Activated CD4-positive, CD25-positive, alpha-beta regulatory T cell treated with anti-CD3 and anti-CD28 coated beads, Interleukin-2, amount 50 U/mL, for 16 hours (primary cell): Measurements from ENCODE around the gene SGSH.
"Not testable (repeated sequence)": the region's sequence is repeated elsewhere in the genome, so short reads cannot be mapped to it uniquely, and the experiment has no call there.

ENCODE experiments used
- DNase-seq: peaks from one replicate; pipeline ENCODE4 v3.0.0-alpha.2; 2020; ENCODE audit warnings: low read depth, low spot score

SGSH gene

DNA sequence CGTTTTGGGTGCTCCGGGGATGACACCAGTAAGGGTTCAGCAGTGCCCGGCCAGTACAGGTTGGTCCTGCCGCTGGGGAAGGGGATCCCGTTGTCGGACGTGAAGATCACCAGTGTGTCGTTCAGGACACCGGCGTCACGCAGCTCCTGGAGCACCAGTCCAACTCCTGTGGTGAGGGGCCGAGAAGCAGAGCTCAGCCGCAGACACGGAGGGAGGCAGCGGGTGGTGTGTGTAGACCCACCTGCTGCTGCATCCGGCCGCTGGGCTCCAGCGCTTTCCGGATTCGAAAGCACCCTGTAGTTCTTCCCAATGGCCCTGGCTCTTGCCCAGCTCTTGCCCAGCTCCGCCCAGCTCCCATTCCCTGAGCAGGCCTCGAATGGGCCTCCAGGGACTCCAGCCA is 8.0 kb downstream of the SGSH start:
- DNase-seq, result no peak

DNA sequence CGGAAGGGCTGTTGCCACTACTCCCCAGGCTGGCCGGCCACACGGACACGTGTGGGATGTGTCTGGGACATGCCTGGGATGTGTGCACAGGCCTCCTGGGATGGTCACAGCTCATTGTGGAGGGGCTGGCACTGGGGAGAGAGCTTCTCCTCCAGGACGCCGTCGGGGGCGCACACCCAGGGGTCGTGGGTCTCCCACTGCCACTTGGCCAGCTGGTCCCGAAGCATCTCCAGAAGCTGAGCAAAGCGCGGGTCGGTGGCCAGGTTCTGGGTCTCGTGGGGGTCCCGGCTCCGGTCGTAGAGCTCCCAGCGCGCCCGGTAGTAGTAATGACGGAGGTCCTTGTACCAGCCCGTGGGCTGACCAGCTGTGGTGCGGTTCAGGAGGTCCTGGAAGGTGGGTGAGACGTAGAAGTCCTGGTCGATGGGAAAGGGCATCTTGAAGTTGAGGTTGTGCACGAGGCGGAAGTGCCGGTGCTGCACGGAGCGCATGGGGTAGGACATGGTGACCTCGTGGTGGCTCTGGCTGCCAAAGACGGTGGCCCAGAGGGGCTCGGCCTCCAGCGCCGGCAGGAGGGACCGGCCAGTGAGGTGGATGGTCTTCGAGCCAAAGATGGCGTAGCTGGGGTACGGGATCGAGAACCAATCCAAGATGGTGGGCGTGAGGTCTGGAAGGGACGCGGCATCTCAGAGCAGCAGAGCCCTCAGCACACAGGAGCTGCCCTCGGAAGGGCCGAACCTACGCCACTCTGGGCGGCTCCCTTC is 9.6 kb downstream of the SGSH start:
- no peak for DNase-seq

DNA sequence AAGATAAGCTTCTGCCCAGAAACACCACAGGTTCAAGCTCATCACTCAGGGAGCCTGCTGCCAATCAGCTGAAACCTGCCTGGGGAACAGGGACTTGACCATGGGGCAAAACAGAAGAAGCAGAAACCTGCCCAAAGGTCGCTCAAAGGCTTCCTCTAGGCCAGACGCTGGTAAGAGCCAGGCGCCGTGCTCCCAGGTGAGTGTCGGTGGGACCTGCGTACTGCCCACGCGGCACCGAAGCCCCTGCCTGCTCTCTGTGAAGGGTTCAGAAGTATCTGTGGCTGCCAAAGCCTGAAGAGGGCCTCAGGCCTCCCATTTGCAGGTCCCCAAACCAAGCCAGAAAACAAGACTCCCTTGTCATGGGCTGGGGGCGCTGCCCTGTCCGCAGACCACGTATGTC is 10.4 kb downstream of the SGSH start:
- no peak for DNase-seq

DNA sequence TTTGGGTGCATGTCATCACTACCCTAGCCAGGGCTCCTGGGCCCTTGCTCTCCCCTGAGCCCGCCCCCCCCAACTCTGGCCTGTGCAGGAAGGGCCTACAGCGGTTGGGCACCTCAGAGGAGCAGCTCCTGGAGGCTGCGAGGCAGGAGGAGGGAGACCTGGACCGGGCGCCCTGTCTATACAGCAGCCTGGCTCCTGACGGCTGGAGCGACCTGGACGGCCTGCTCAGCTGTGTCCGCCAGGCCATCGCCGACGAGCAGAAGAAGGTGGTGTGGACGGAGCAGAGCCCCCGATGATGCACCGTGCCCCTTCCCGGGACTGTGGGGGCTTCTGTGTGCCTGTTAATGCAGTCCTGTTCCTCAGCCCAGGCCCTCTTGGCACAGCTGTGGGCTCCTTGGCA is 12.1 kb downstream of the SGSH start:
- DNase-seq, result no peak

DNA sequence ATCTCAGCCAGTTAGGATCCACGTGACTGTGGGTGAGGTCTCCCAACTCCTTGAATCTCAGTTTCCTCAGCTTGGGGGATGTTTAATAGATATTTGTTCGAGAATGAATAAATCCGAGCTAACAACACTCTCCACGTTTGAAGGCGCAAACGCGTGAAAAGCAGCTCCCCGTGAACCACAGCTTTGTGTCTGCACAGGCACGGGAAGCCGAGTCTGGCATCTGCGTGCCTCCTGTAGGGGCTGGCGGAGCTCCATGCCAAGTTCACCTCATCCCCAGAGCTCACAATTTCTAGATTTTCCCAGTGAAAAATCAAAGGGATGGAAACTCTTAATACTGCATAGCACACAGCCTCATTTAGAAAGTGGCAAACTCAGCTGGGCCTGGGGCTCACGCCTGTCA is 14.3 kb downstream of the SGSH start:
- DNase-seq, result no peak

DNA sequence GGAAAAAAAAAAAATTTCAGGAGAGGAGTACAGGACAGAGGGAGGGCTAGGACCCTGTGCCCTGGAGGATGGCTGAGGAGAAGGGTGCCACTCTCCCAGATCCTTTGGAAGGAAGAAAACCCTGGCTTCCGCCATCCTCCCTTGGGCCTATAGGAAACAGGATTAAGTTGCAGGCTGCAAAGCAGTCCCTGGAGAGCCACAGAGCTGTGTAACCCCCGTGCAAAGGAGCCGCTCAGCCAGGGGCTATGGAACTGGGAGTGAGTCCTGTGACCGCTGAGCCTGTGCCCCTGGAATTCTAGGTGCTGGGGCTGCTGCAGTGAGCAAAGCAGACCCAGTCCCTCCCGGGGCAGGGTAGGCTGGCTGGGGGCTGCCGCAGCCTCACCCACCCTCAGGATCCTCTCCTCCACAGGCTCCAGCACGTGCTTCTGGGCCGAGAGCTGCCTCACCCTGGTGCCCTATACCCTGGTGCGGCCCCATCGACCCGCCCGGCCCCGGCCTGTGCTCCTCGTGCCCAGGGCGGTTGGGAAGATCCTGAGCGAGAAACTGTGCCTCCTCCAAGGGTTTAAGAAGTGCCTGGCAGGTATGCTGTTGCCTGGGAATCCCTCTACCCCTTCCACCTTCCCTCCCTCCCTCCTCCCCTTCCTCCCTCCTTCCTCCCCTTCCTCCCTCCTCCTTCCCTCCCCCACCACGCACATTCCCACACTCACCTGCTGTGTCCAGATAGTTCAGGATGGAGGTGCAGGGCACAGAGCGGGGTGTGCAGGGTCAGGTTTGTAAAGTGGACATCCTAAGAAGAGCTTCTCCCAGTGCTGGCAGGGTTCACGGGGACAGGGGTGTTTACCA is 15.3 kb downstream of the SGSH start:
- no peak for DNase-seq

DNA sequence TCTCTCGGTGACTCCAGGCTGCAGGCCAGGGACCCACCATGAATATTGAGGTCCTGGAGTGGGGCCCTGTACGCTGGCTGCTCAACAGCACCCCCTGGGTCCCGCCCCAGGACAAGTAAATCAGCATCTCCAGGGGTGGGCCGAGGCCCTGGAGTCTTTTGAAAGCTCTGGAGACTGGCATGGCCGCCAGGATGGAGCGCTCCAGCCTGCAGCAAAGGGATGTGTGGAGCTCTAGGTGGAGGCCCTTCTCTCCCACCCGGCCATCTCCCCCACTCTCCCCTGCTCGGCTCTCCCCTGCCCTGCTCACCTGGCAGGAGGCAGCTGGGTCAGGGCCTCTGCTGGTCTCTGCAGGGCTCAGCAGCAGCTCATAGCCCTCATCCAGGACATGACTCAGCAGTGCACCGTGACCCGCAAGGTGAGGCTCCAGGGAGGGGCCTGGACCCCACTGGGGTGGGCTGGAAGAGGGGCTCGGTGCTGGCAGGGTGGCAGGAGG is 16.6 kb downstream of the SGSH start:
- no peak for DNase-seq

DNA sequence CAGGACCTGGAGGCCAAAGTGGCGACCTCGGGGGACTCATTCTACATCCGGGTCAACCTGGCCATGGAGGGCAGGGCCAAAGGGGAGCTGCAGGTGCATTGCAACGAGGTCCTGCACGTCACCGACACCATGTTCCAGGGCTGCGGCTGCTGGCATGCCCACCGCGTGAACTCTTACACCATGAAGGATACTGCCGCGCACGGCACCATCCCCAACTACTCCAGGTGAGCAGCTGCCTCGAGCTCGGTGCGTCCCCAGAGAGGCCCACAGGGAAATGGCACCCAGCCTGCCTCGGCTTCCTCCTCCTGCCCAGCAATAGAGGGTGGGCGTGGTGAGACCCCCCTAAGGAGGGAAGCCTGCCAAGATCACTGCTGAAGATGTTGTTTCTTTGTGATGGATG is 17.9 kb downstream of the SGSH start:
- no peak for DNase-seq

DNA sequence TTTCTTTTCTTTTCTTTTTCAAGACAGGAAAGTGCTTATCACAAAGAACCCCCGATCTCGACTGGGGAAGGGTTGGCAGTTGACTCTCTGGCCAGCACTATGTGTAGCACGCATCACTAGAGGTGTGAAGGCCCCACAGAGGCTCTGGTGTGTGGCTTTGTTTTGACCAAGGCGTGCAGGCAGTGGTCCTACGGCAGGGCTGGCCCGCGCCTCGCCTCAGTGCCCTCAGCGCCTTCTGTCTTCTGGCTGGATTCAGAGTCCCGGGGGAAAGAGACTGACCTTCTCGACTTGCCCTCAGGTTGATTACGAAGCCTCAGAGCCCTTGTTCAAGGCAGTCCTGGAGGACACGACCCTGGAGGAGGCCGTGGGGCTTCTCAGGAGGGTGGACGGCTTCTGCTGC is 18.7 kb downstream of the SGSH start:
- DNase-seq, result no peak

DNA sequence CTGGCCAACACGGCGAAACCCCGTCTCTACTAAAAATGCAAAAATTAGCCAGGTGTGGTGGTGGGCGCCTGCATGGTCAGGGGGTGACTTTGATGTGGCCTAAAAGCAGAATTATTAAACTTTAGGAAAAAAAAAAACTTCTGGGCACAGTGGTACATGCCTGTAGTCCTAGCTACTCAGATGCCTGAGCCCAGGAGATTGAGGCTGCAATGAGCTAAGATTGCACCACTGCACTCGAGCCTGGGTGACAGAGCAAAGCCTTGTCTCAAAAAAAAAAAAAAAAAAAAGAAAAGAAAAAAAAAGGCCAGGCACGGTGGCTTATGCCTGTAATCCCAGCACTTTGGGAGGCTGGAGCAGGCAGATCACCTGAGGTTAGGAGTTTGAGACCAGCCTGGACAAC is 20.8 kb downstream of the SGSH start:
- DNase-seq, result not testable (repeated sequence)

DNA sequence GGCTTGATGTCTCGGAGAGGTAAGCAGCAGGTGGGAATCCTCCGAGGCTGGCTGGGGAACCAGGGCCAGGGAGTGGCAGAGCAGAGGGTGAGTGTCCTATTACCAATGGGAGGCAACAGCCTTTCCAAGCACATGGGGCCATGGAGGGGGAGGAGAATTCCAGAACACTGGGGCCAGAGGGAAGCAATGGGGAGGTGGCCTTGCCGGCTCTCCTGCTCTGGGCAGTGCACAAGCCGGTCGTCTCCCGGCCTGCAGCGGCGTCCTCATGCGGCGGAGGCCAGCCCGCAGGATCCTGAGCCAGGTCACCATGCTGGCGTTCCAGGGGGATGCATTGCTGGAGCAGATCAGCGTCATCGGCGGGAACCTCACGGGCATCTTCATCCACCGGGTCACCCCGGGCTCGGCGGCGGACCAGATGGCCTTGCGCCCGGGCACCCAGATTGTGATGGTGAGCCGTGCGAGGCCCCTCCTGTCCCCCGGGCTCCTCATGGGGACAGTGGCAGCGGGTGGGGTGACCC is 21.9 kb downstream of the SGSH start:
- no peak for DNase-seq

DNA sequence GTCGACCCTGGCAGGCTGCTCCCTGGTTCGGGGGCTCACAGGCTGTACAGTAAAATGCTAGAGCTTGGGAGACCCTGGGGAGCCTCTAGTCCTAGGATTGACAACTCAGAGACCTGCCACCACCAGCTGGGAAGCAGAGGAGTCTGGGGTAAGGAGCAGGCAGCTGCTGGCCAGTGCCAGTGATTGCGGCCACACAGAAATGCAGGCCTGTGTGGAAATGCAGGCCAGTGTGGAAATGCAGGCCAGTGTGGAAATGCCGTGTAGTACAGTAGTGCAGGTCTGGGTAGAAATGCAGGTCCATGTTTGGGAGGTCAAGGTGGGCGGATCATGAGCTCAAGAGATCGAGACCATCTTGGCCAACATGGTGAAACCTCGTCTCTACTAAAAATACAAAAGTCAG is 23.5 kb downstream of the SGSH start:
- no peak for DNase-seq

DNA sequence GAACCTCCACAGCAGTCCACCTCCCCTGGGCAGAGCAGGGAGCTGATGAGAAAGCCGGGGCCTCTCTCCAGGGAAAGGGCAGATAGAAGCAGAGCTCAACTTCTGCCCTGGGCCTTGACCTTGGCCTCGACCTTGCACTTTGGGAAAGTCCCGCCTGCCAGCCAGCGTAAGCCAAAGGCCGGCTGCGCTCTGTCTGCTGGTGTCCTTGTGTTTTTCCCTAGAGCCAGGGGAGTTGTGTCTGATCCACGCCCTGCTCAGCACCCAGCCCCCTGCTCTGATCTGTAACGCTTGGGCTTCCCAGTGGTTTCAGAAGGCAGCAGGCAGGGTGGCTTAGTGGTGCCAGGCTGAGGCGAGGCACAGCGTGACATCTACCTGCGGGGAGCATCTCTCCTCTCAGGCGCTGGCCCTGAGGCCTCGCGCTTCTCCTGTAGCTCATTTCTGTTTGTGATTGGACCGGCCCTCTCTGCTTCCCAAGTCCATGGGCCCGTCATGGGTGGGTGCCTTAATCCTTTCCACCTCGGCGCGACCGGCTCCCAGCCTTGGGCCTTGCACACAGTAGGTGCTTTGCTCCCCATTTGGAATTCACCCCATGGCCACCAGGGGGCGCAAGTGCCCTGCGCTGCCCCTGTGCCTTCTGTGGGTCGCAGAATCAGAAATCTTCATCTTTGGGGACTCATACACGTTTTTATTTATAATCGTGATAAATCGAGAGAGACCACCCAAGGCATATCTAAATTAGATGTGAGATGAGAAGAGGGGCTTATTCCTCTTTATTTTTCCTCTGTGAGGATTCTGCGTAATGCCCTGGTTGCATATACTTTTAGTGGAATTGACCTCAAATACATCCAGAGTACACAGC is 24.2 kb downstream of the SGSH start:
- peak; percentile 39 for DNase-seq

DNA sequence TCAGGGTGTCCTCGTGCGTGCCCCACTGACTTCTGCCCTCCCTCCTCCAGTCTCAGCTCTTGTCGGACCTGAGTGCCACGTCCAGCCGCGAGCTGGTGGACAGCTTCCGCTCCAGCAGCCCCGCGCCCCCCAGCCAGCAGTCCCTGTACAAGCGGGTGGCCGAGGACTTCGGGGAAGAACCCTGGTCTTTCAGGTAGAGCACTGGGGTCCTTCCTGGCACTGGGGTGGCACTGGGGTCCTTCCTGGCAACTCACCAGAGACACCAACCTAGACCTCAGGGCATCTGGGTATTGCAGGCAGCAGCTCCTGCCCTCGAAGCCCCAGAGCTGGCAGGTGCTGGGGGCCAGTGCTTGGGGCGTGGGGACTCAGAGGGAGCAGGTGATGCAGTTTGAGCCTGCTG is 25.0 kb downstream of the SGSH start:
- DNase-seq, result no peak

DNA sequence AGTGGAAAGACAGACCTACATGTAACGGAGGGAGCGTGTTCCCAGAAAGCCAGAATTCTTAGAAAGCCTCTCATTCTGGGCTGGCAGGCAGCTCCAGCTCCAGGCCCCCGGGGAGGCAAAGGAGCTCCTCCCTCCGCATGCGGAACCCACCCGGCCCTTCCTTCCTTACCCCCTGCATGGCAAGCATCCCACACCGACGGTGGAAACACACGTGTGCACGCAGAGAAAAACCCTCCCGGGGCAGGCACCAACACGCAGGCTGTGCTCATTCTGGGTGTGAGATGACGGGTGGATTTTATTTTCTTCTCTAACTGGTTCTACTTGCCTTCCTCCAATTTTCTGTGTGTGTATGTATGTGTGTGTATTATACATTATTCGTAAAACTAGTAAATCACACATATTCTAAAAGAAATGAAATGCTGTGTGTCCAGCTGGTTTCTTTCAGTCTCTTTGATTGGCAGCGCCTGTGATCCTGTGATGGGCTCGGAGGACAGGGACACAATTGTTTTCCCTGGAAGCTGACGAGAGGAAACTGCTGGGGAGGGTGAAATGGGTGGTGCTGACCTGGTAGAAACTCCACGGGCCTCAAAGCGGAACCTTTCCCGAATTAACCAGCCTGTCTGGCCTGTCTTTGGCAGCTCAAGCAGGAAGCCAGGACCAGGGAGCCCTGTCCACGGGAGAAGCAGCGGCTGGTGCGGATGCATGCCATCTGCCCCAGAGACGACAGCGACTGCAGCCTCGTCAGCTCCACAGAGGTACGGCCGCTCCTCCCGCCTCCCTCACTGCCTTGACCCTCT is 28.1 kb downstream of the SGSH start:
- no peak for DNase-seq

DNA sequence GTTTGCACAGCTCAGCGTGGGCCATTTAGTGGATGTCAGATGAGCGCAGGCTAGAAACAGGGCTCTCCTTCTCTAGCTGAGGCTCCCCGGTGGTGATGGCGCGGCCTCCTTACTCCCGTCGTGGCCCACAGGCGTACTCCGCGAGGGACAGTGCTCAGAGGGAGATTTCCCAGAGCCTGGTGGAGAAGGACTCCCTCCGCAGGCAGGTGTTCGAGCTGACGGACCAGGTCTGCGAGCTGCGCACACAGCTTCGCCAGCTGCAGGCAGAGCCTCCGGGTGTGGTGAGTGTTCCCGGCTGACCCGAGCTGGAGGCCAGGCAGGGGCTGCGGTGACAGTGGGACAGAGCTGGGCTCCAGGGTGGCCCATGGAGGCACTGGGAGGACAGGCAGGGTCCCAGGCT is 28.9 kb downstream of the SGSH start:
- DNase-seq, result no peak

DNA sequence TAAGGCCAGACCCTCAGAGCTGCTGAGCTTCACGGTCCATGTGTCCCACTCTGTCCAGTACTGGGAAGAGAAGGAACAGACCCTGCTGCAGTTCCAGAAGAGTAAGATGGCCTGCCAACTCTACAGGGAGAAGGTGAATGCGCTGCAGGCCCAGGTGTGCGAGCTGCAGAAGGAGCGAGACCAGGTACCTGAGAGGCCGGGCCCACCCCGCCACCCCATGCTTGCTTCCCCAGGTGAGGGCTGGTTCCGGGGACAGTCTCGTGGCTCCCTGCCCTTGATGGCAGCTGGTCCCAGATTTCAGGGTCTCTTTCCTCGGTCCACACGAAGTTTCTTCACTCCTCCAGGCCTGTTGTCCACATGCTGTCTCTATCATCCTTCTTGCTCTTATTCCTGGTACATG is 29.4 kb downstream of the SGSH start:
- DNase-seq, result no peak

DNA sequence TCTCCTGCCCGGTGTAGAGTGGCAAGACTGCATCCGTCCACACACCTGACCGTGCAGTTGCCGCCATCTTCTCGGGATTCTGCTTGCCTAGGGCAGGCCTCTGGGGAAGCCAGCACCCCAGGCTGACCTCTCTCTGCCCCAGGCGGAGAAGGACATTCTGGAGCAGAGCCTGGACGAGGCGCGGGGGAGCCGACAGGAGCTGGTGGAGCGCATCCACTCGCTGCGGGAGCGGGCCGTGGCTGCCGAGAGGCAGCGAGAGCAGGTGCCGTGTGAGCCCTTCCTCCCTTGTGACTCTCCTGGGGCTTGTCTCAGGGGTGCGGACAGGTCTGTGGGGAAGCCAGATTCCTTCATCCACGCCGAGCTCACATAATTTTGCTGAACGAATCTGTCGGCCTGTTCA is 30.5 kb downstream of the SGSH start:
- DNase-seq, result no peak

DNA sequence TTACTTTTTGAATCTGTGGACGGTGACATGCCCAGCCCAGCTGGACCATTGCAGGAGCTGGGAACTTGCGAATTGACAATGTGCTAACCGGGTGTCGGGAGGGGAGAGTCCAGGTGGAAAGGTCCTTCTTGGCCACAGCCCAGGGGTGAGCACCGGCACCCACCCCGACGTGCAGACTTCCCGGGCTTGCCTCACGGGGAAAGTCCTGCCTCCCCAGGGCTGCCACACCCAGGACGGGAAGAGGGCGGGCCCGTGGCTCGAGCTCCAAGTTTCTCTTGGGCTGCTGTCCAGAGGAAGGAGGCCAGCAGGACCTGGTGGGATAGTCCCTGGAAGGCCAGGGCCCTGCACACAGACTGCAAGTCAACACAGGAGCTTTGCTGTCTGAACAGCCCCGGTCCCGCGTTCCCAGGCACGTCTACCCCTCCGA is 32.6 kb downstream of the SGSH start:
- DNase-seq, result no peak

DNA sequence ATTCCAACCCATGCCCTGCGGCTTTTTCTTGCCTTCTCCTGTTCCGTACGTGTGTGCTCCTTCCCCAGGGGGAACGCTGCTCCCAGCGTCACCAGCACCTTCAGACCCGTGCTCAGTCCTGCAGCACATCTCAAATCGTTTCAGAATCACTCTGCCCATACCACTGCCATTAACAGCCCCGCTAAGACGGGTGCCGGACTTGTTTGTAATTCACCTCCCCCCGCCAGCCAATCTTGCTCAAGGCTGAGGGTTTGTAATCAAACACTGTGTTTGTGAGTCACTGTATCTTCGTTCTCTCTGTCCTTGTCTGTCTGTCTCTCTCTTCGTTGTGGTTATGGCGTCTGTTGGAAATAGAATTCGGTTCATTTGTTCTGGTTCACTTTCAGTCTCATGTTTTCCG is 33.0 kb downstream of the SGSH start:
- DNase-seq, result no peak

DNA sequence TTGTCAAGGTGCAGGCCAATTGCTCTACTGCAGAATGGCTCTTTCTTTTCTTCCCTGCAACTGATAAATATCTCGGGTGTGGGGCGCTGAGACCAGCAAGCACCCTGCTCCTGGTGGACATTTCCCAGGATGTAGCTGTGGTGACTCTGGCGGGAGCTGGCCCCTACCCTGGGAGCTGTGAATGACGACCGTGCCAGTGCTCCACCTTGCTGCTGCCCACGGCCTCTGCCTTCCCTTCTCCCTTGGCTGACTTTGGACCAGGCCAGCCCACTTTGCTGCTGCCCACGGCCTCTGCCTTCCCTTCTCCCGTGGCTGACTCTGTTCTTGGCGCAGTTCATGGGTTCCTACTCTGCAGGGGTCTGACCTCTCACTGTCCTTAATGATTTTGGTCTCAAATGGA is 34.2 kb downstream of the SGSH start:
- DNase-seq, result no peak
